GM19099 (cell line): ENCODE data around the gene ITPR3.

ENCODE experiments used
- POLR2A ChIP-seq: IDR thresholded peaks from 3 replicates; pipeline ENCODE4 v1.6.1; 2011; ENCODE audit warnings: low read depth; ENCODE audit not compliant: insufficient read length; ENCODE audit errors: extremely low read depth

Gene ITPR3

DNA sequence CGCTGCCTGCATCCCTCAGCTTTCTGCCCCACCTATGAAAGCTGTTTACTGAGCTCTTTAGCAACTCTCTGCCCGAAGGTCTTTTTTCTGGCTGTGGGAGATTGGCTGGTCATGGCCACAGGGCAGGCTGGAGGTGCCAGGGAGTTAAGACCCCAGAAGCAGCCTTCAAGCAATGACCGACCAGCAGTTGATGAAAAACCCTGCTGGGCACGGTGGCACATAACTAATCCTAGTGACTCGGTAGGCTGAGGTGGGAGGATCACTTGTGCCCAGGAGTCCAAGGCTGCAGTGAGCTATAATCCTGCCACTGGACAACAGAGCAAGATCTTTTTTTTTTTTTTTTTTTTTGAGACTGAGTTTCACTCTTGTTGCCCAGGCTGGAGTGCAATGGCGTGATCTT is 20.4 kb upstream of the ITPR3 start:
- no peak for TF ChIP-seq POLR2A

DNA sequence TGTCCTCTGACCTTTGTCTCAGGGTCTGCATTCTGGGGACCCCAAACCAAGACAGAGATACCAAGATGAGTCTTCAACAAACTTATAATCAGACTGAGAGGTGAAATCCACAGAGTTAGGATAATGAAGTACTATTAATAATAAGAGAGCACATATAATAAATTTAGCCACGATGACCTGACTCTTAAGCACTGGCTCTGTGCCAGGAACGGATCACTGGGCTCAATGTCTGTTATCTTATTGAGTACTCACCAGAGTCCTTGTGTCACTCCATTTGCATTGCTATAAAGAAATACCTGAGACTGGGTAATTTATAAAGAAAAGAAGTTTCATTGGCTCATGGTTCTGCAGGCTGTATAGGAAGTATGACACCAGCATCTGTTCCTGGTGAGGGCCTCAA is 18.9 kb upstream of the ITPR3 start:
- TF ChIP-seq POLR2A: no peak

GRCh38 chr6:33604941-33605854 is 15.9 kb upstream of the ITPR3 start:
- no peak for TF ChIP-seq POLR2A

DNA sequence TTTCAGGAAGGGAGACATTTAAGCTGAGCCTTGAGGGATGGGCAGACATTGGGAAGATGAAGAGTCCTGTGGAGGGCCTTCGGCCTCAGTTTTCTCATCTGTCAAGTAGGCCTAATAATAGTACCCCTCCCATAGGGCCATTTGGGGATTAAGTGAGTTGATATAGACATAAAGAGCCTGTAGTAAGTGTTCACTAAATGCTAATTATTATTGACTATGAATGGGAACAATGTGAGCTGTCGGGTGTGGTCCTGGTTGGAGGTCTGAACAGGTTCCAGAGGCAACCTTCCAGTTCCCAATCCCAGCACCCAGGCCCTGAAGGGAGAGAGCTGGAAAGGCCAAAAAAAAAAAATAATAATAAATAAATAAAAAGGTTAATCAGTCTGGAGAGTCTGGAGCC is 14.5 kb upstream of the ITPR3 start:
- no peak for TF ChIP-seq POLR2A

- TF ChIP-seq POLR2A: no peak
Measured at GRCh38 chr6:33607126-33607783, 13.9 kb upstream of the ITPR3 start.

DNA sequence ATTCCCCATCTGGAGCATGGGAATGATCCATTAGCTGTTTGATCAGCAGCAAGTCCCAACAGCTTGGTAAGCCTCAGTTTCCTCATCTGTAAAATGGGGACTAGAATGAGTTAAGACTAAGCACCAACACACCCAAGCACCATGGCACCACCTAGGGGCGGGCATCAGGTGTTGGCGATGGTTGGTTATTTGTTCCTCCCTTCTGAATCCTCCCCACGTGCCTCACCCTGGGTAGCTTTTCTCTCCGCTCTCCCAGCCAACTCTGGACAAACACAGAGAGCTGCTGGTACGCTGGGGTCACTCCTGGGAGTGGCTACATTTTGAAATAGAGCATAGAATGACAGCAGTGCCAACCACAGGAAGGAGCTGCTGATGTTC is 13.3 kb upstream of the ITPR3 start:
- no peak for TF ChIP-seq POLR2A

DNA sequence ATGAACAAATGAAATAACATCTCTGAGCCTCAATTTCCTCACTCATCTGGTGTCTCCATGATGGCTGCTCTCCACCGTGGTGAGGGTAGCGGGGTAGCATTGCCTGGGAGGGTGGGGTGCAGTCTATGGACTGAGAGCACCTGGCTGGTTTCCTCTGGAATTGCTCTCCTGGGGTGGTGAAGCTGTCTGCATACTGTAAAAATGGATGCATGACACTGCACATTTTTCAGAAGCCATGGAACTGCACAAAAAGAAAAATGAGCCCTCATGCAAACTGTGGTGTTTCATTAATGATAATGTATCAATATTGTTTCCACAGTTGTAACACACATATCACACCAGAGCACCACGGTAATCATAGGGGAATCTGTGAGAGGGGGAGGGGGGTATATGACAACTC is 12.1 kb upstream of the ITPR3 start:
- no peak for TF ChIP-seq POLR2A

DNA sequence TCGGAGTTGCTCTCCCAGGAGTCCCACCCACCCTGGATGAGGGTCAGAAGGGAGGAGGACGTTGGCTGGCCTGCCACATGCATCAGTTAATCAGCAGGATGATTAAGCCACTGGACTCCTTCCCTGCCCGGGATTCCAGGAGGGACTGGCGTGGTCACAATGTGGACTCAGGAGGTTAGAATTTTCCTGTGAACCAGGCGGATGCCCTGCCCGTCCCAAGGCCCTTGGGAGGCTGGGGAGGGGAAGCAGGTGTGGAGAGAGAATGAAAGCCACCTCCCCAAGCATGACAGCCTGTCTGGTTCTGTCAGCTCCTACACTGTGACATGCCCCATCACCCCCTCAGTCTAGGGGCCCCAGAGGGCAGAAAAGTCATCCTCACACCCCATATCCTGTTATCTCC is 11.6 kb upstream of the ITPR3 start:
- TF ChIP-seq POLR2A: no peak

GRCh38 chr6:33610067-33610466 is 11.1 kb upstream of the ITPR3 start:
- no peak for TF ChIP-seq POLR2A

DNA sequence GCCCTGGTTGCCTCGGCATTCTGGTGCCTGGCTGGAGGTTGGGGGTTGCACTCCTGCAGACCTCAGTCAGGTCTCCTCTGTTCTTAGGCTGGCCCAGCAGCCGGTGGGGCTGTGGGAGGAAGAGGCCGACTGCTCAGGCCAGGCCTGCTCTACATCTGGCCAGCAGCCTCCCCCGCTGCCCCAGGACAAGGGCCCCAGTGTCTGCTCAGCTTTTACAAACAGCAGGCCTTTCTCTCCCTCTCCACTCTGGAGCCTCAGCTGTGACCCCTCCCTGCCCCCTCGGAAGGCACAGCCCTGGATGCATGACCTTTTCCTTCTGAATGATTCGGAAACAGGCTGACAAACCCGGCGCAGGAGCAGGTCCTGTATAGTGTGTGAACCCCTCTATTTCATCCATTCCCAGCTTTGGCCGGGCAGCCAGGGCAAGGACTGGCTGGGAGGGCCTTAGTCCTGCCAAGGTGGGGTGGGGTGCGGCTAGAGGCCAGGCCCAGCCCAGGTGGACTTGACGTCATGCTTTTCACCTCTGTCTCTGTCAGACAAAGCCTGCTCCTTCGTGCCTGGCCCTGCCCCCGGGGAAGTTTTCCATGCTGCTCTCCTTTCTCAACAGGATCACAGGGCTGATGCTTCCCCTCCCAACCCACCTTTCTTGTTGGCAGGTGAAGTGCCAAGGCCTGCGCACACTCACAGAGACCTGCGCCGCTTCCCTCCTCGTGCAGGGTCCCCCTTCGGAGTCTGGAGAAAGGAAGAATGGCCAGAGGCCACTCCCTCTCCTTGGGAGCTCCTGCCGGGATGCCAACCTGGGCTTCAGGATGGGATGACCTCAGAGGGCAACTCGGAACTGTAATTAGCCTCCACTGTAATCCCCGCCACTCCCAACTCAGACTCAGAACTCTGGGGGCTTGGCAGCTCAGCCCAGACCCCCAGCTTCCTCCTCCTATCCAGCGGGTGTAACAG is 10.1 kb upstream of the ITPR3 start:
- TF ChIP-seq POLR2A: no peak

DNA sequence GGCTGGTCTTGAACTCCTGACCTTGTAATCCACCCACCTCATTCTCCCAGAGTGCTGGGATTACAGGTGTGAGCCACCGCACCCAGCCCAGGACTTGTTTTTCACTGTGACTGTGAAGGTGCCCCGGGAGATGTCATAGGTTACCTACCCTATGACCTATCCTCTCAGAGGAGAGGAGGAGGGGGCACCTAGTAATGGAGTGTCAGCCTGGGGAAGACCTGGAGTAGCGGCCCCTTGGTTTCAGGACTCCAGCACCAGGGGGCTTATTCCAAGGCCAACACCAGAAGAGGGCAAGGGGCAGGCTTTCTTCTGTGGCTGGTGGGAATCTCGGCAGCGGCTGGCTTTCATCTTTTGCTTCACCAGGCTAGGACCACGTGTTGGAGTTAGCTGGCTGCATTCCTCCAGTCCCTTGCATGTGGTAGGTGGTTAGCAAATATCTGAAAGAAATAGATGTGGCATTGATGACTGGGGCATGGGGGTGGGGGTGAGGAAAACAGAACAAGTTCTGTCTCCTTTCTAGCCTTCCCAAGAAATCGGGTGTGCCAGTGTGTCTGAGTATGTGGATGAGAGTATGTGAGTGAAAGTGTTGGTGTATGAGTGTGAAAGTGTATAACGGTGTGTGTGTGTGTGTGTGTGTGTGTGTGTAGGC is 7.9 kb upstream of the ITPR3 start:
- TF ChIP-seq POLR2A: no peak

- TF ChIP-seq POLR2A: no peak
Measured at GRCh38 chr6:33613795-33614168, 7.3 kb upstream of the ITPR3 start.

GRCh38 chr6:33616113-33616512 is 5.0 kb upstream of the ITPR3 start:
- no peak for TF ChIP-seq POLR2A

DNA sequence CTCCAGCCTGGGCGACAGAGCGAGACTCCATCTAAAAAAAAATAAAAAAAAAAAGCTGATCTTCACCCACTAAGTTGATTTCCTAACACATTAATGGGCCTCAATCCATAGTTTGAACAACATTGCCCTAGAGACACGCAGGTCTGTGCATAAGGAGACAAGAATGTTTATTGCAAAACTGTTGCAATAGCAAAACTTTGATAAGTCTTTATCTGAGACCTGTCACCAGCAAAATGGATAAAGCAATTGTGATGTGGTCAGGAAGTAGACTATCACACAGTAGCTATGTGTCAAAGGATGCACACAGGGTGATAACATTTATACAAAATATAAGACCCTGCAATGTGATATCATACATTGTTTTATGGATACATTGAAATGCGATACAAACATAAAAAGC is 4.2 kb upstream of the ITPR3 start:
- TF ChIP-seq POLR2A: no peak
